GM21723 (cell line): ENCODE data around the gene HDAC3.
"Not testable (repeated sequence)": the region's sequence is repeated elsewhere in the genome, so short reads cannot be mapped to it uniquely, and the experiment has no call there.

Source experiments
- ATAC-seq: cut with Tn5 transposase; IDR thresholded peaks from one replicate; pipeline ENCODE4 v1.9.1; 2021; ENCODE audit warnings: mild to moderate bottlenecking, moderate library complexity; ENCODE audit not compliant: unreplicated experiment

The HDAC3 gene

GRCh38 chr5:141636106-141636412 is 590 bp downstream of the HDAC3 start:
- no peak for ATAC-seq

GRCh38 chr5:141635646-141636045 is 1.0 kb downstream of the HDAC3 start:
- no peak for ATAC-seq

- no peak for ATAC-seq
Measured at GRCh38 chr5:141634720-141635119, 1.9 kb downstream of the HDAC3 start.

- peak; percentile 67 for ATAC-seq
Measured at GRCh38 chr5:141633871-141634561, 2.6 kb downstream of the HDAC3 start.

- ATAC-seq: no peak
Measured at GRCh38 chr5:141632650-141633049, 4.0 kb downstream of the HDAC3 start.

- ATAC-seq: no peak
Measured at GRCh38 chr5:141630570-141631140, 6.0 kb downstream of the HDAC3 start.

GRCh38 chr5:141628175-141628788 is 8.4 kb downstream of the HDAC3 start:
- ATAC-seq: no peak

GRCh38 chr5:141623611-141624010 is 13.0 kb downstream of the HDAC3 start:
- ATAC-seq: no peak

GRCh38 chr5:141623186-141623585 is 13.5 kb downstream of the HDAC3 start:
- ATAC-seq: peak; percentile 62

- peak; percentile 81 for ATAC-seq
Measured at GRCh38 chr5:141618804-141619554, 17.7 kb downstream of the HDAC3 start, which contains the start of gene DIAPH1. Gene DIAPH1, minus strand, starts transcription at chr5:141619000. Its CDS starts 86 bp downstream, at chr5:141618914.

- peak; percentile 39 for ATAC-seq
Measured at GRCh38 chr5:141618030-141618803, 18.4 kb downstream of the HDAC3 start.

- ATAC-seq: no peak
Measured at GRCh38 chr5:141617682-141618029, 19.0 kb downstream of the HDAC3 start.

- no peak for ATAC-seq
Measured at GRCh38 chr5:141617128-141617527, 19.5 kb downstream of the HDAC3 start.

GRCh38 chr5:141615991-141616720 is 20.5 kb downstream of the HDAC3 start:
- no peak for ATAC-seq

- no peak for ATAC-seq
Measured at GRCh38 chr5:141613344-141613743, 23.3 kb downstream of the HDAC3 start.

GRCh38 chr5:141611289-141611688 is 25.4 kb downstream of the HDAC3 start:
- ATAC-seq: no peak

- ATAC-seq: not testable (repeated sequence)
Measured at GRCh38 chr5:141609921-141610320, 26.7 kb downstream of the HDAC3 start.

- no peak for ATAC-seq
Measured at GRCh38 chr5:141609044-141609443, 27.6 kb downstream of the HDAC3 start.

GRCh38 chr5:141608557-141608956 is 28.1 kb downstream of the HDAC3 start:
- ATAC-seq: no peak

- no peak for ATAC-seq
Measured at GRCh38 chr5:141608046-141608445, 28.6 kb downstream of the HDAC3 start.
